GM03348 (cell line): Measurements from ENCODE around the gene MCCD1.

Experiments used
- DNase-seq: peaks from one replicate; pipeline ENCODE4 v3.0.0; 2012; ENCODE audit warnings: low spot score

Gene MCCD1

GRCh38 chr6:31572041-31572911 lies 43.5 kb downstream of the MCCD1 start, which contains the start of gene LTA:
LTA (plus strand) TSS chr6:31572289; CDS start chr6:31572743, 454 bp downstream.
- DNase-seq, result no peak

GRCh38 chr6:31573239-31574105 lies 44.7 kb downstream of the MCCD1 start:
- DNase-seq, result no peak

DNA sequence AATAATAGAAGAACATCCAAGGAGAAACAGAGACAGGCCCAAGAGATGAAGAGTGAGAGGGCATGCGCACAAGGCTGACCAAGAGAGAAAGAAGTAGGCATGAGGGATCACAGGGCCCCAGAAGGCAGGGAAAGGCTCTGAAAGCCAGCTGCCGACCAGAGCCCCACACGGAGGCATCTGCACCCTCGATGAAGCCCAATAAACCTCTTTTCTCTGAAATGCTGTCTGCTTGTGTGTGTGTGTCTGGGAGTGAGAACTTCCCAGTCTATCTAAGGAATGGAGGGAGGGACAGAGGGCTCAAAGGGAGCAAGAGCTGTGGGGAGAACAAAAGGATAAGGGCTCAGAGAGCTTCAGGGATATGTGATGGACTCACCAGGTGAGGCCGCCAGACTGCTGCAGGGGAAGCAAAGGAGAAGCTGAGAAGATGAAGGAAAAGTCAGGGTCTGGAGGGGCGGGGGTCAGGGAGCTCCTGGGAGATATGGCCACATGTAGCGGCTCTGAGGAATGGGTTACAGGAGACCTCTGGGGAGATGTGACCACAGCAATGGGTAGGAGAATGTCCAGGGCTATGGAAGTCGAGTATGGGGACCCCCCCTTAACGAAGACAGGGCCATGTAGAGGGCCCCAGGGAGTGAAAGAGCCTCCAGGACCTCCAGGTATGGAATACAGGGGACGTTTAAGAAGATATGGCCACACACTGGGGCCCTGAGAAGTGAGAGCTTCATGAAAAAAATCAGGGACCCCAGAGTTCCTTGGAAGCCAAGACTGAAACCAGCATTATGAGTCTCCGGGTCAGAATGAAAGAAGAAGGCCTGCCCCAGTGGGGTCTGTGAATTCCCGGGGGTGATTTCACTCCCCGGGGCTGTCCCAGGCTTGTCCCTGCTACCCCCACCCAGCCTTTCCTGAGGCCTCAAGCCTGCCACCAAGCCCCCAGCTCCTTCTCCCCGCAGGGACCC lies 45.6 kb downstream of the MCCD1 start:
- no peak for DNase-seq

GRCh38 chr6:31575335-31575901 lies 46.7 kb downstream of the MCCD1 start, which contains the start of gene TNF:
TNF (plus strand) TSS chr6:31575565; CDS start chr6:31575742, 177 bp downstream.
- DNase-seq, result no peak

DNA sequence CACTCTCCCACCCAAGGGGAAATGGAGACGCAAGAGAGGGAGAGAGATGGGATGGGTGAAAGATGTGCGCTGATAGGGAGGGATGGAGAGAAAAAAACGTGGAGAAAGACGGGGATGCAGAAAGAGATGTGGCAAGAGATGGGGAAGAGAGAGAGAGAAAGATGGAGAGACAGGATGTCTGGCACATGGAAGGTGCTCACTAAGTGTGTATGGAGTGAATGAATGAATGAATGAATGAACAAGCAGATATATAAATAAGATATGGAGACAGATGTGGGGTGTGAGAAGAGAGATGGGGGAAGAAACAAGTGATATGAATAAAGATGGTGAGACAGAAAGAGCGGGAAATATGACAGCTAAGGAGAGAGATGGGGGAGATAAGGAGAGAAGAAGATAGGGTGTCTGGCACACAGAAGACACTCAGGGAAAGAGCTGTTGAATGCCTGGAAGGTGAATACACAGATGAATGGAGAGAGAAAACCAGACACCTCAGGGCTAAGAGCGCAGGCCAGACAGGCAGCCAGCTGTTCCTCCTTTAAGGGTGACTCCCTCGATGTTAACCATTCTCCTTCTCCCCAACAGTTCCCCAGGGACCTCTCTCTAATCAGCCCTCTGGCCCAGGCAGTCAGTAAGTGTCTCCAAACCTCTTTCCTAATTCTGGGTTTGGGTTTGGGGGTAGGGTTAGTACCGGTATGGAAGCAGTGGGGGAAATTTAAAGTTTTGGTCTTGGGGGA lies 47.4 kb downstream of the MCCD1 start:
- DNase-seq, result no peak

GRCh38 chr6:31576897-31577578 lies 48.3 kb downstream of the MCCD1 start:
- DNase-seq, result no peak

GRCh38 chr6:31577579-31577966 lies 48.8 kb downstream of the MCCD1 start:
- no peak for DNase-seq

DNA sequence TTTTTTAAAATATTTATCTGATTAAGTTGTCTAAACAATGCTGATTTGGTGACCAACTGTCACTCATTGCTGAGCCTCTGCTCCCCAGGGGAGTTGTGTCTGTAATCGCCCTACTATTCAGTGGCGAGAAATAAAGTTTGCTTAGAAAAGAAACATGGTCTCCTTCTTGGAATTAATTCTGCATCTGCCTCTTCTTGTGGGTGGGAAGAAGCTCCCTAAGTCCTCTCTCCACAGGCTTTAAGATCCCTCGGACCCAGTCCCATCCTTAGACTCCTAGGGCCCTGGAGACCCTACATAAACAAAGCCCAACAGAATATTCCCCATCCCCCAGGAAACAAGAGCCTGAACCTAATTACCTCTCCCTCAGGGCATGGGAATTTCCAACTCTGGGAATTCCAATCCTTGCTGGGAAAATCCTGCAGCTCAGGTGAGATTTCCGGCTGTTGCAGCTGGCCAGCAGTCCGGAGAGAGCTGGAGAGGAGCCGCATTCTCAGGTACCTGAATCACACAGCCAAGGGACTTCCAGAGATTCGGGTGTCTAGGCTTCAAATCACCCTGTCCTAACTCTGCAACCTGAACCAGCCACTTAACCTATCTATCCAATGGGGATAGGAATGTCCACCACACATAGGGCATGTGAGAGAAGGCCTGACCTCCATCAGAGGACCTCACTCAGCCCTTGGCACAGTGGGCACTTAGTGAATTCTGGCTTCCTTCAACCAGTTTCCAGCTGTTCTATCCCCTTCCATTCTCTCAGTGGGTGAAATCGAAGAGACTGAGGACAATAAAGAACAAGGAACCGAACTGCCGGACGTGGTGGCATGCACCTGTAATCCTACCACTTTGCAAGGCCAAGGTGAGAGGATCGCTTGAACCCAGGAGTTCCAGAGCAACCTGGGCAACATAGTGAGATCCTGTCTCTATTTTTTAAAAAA lies 49.7 kb downstream of the MCCD1 start:
- no peak for DNase-seq

GRCh38 chr6:31579119-31579505 lies 50.4 kb downstream of the MCCD1 start:
- DNase-seq, result no peak
